A549 (cell line): ENCODE results near the gene PI4KA.

Experiments
- EHMT2 ChIP-seq: fragments of 200-600 bp; sonication (generic); IDR thresholded peaks from 2 replicates; pipeline ENCODE4 v1.6.1; 2016; ENCODE audit warnings: antibody characterized with exemption, low read depth, mild to moderate bottlenecking, moderate library complexity
- EP300 ChIP-seq, 2 experiments: fragments of >200 bp; sonication (Bioruptor Twin); formaldehyde crosslinking; IDR thresholded peaks; 2 replicates in 1 of 2; 3 replicates in 1 of 2; pipeline ENCODE4 v1.6.1; 2016 to 2017
- ESRRA ChIP-seq: fragments of 150-350 bp; IDR thresholded peaks from 2 replicates; pipeline ENCODE4 v1.6.1; 2014; ENCODE audit warnings: mild to moderate bottlenecking, low read length, borderline replicate concordance
- HDAC2 ChIP-seq: fragments of 200-600 bp; sonication (generic); IDR thresholded peaks from 2 replicates; pipeline ENCODE4 v1.6.1; 2016
- MYC ChIP-seq: IDR thresholded peaks from 2 replicates; pipeline ENCODE4 v1.6.1; 2012; ENCODE audit warnings: mild to moderate bottlenecking, inconsistent platforms, low read length, improper control_type of control experiment, borderline replicate concordance
- POLR2A ChIP-seq: IDR thresholded peaks from 2 replicates; pipeline ENCODE4 v1.6.1; 2012; ENCODE audit warnings: mild to moderate bottlenecking, low read length
- RFX5 ChIP-seq: fragments of 450-650 bp; IDR thresholded peaks from 2 replicates; pipeline ENCODE4 v1.7.1; 2014; ENCODE audit warnings: antibody characterized with exemption, mild to moderate bottlenecking, moderate library complexity
- TF ChIP-seq, protein P1 (sequence below): fragments of >200 bp; sonication (Bioruptor Twin); formaldehyde crosslinking; IDR thresholded peaks from 3 replicates; pipeline ENCODE4 v1.5.1; 2016
- TF ChIP-seq, protein P2 (sequence below): fragments of 250-450 bp; sonication (Bioruptor Pico); IDR thresholded peaks from 2 replicates; pipeline ENCODE4 v1.5.0; 2021; ENCODE audit warnings: mild to moderate bottlenecking, moderate library complexity, borderline replicate concordance
- TF ChIP-seq, protein P3 (sequence below): fragments of 250-450 bp; sonication (Bioruptor Pico); IDR thresholded peaks from 2 replicates; pipeline ENCODE4 v1.5.0; 2020; ENCODE audit warnings: low read depth, mild to moderate bottlenecking, moderate library complexity
- TF ChIP-seq, protein P4 (sequence below): IDR thresholded peaks from 2 replicates; pipeline ENCODE4 v1.6.1; 2012

DNA sequence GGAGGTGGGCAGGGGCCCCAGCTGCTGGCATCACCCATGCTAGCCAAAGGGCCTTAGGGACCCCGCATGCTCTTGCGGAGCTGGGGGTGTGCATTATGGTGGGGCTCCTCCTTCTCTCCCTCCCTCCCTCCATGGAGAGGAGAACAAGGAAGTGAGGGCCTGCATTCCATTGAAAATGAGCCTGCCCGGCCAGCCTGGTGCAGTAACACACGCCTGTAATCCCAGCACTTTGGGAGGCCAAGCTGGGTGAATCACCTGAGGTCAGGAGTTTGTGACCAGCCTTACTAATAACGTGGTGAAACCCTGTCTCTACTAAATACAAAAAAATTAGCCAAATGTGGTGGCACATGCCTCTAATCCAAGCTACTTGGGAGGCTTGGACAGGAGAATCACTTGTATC, 22.6 kb upstream of the PI4KA start:
- TF ChIP-seq, protein P1, sequence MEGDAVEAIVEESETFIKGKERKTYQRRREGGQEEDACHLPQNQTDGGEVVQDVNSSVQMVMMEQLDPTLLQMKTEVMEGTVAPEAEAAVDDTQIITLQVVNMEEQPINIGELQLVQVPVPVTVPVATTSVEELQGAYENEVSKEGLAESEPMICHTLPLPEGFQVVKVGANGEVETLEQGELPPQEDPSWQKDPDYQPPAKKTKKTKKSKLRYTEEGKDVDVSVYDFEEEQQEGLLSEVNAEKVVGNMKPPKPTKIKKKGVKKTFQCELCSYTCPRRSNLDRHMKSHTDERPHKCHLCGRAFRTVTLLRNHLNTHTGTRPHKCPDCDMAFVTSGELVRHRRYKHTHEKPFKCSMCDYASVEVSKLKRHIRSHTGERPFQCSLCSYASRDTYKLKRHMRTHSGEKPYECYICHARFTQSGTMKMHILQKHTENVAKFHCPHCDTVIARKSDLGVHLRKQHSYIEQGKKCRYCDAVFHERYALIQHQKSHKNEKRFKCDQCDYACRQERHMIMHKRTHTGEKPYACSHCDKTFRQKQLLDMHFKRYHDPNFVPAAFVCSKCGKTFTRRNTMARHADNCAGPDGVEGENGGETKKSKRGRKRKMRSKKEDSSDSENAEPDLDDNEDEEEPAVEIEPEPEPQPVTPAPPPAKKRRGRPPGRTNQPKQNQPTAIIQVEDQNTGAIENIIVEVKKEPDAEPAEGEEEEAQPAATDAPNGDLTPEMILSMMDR = no peak
- TF ChIP-seq MYC = no peak
- TF ChIP-seq, protein P2, sequence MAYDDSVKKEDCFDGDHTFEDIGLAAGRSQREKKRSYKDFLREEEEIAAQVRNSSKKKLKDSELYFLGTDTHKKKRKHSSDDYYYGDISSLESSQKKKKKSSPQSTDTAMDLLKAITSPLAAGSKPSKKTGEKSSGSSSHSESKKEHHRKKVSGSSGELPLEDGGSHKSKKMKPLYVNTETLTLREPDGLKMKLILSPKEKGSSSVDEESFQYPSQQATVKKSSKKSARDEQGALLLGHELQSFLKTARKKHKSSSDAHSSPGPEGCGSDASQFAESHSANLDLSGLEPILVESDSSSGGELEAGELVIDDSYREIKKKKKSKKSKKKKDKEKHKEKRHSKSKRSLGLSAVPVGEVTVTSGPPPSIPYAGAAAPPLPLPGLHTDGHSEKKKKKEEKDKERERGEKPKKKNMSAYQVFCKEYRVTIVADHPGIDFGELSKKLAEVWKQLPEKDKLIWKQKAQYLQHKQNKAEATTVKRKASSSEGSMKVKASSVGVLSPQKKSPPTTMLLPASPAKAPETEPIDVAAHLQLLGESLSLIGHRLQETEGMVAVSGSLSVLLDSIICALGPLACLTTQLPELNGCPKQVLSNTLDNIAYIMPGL (CRISPR knock-in tag) = no peak
- TF ChIP-seq POLR2A = no peak
- TF ChIP-seq EHMT2 = no peak
- TF ChIP-seq, protein P3, sequence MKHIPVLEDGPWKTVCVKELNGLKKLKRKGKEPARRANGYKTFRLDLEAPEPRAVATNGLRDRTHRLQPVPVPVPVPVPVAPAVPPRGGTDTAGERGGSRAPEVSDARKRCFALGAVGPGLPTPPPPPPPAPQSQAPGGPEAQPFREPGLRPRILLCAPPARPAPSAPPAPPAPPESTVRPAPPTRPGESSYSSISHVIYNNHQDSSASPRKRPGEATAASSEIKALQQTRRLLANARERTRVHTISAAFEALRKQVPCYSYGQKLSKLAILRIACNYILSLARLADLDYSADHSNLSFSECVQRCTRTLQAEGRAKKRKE = no peak
- no peak for TF ChIP-seq ESRRA
- TF ChIP-seq RFX5 = no peak
- TF ChIP-seq HDAC2 = no peak
- TF ChIP-seq, protein P4, sequence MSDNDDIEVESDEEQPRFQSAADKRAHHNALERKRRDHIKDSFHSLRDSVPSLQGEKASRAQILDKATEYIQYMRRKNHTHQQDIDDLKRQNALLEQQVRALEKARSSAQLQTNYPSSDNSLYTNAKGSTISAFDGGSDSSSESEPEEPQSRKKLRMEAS = no peak
- TF ChIP-seq EP300 (IDR thresholded peaks at IDR 0.05) = no peak
